ENCODE data around the gene BMX.

Gene BMX

GRCh38 chrX:15507005-15507404, 6.4 kb downstream of the BMX start:
- DNase-seq (ENCODE audit: low read depth), result no peak

GRCh38 chrX:15509845-15510244, 9.2 kb downstream of the BMX start:
- DNase-seq (ENCODE audit: low read depth), result no peak

- no peak for DNase-seq (ENCODE audit: low read depth)
Observed at GRCh38 chrX:15511563-15511962, 11.0 kb downstream of the BMX start.

- no peak for DNase-seq (ENCODE audit: low read depth)
Observed at GRCh38 chrX:15512401-15512965, 11.9 kb downstream of the BMX start.

DNA sequence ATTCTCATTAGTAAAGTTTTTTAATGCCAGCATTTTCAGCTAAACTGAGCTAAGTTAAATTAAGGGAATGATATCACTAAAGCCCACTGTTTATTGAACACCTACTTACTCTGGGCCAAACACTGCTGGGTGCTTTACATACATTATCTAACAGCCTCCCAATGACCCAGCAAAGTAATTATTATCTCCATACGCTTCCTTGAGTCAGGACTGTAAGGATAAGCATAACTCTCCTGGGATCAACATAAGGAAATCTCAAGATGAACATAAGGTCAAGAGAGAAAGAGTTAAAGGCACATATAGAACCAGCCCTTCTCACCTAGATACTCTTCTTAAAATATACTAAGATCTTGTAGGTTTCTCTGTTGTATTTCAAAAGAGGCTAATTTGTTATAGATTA, 13.7 kb downstream of the BMX start:
- no peak for DNase-seq (ENCODE audit: low read depth)

GRCh38 chrX:15515931-15516330, 15.3 kb downstream of the BMX start:
- DNase-seq (ENCODE audit: low read depth), result no peak

DNA sequence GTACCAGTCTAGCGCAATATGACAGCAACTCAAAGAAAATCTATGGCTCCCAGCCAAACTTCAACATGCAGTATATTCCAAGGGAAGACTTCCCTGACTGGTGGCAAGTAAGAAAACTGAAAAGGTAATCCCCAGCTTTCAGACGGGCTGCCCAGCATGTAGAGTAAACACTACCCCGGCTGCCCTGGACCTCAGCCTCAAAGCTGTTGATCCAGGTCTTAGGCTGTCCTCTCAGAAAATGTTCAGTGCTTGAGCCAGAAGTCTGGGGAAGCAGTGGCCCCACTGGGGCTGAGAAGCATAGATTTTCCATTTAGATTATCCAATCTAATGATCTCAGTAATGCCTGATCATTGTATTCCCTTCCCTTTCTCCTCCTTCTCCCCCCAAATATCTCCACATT, 21.9 kb downstream of the BMX start:
- DNase-seq (ENCODE audit: low read depth), result no peak

DNA sequence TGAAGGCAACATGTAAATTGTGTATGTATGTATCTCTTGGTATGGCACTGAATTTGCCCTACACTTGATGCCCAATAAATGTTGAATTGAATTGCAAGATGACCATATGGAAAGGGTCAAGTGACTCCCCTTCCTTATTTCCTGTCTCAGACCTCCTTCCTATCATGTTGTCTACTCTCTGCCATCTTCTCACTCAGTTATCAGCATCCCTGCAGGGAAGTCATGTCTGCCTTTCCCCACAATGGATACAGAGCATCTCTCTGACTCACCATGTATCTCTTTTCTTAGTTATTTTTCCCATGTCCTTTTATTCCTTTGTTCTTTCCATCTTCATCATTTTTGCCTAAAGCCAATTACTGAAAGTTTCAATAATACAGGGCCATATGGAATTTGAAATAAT, 22.5 kb downstream of the BMX start:
- no peak for DNase-seq (ENCODE audit: low read depth)

GRCh38 chrX:15524417-15524816, 23.8 kb downstream of the BMX start:
- no peak for DNase-seq (ENCODE audit: low read depth)

GRCh38 chrX:15525664-15526416, 25.2 kb downstream of the BMX start:
- DNase-seq (ENCODE audit: low read depth), result no peak

DNA sequence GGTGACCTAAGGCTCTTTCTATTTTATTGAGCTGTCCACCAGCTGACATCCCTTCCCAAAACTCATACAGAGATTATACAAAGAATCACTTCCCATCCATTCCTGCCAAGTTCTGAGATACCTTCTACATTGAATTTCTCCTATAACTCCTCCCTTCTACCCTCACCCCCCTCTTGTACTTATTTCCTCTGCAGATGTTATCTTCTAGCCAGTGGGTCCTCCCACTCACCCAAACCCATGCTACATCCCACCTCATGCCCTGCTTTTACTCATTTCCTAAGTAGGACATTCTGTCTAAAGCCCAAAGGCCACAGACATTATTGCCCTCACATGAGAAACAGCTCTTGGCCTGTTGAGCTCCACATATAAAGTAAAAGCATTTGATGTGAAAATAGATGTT, 28.6 kb downstream of the BMX start:
- DNase-seq (ENCODE audit: low read depth), result no peak

- no peak for DNase-seq (ENCODE audit: low read depth)
Observed at GRCh38 chrX:15530318-15530717, 29.7 kb downstream of the BMX start.

- DNase-seq (ENCODE audit: low read depth), result no peak
Observed at GRCh38 chrX:15546745-15547144, 46.1 kb downstream of the BMX start.

DNA sequence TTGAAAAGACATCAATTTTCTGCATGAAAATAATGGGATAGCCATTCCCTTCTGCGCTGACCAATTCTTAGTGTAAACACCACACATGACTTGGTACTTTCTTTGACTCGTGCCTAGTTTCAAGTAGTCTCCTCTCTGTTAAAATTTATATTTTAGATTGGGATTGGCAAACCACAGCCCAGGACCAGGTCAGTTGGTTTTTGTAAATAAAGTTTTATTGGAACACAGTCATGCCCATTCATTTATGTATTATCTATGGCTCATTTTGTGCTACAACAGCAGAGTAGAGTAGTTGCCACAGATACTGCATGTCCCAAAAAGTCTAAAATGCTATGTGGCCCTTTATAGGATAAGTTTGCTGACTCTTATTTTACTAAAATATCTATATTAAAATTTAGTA, 46.7 kb downstream of the BMX start:
- DNase-seq (ENCODE audit: low read depth), result no peak

DNA sequence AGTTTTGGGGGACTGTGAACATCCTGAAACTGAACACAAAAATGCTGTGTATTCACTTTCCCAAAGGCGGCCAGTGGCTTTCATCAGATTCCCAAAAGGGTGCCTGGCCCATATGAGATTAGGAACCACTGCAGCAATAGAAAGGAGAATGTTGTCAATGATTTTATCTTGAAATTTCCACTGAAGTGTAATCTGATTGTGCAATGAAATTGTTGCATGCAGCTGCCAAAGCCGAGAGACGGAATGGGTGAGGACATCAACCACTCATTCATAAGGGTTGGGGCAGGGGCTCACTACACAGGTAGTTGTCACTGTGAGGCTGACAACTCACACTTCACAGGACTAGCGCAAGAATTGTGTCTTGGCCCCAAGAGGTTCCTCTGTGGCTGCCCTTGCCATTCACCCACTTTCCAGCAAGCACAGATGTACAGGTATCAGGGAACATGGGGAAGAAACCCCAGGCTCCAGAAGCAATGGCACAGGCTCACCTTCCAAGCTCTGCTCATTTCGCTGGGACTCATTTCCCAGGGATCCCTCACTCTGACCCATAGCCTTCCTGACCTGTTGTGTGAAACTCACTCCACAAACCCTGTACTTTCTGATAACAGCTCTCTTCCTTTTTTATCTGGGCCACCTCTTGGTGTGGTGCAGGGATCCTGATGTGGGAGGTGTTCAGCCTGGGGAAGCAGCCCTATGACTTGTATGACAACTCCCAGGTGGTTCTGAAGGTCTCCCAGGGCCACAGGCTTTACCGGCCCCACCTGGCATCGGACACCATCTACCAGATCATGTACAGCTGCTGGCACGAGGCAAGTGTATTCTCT, 48.8 kb downstream of the BMX start:
- no peak for DNase-seq (ENCODE audit: low read depth)

DNA sequence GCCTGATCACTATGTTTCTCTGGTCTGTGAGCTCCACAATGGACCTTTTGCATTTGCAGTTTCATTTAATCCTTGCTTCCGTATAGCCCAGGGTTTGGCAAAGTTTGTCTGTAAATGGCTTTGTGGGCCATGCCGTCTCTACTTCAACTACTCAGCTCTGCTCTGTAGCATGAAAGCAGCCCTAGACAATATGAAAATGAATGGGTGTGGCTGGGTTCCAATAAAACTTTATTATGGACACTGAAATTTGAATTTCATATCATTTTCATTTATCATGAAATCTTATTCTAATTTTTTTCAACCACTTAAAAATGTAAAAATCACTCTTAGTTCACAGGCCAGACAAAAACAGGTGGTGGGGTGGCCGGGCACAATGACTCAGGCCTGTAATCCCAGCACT, 58.6 kb downstream of the BMX start:
- no peak for DNase-seq (ENCODE audit: low read depth)

DNA sequence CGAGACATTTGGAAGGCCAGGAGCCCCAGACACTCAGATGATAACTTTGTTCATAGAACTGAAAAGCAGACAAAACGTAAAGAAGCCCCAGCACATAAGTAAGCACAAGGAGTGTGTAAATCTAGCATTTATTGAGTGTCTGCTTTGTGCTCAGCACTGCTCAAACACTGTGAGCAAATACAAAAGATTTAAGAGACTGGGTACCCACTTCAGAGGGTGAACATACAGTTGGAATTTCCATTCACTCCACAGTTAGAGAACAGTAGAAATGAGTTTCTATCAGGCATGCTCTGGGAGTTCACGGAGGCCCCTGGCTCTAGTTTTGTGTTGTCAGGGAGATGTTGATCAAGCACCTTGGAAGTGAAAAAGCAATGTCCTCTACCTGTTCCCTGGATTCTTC, 60.3 kb downstream of the BMX start:
- no peak for DNase-seq (ENCODE audit: low read depth)

GRCh38 chrX:15563056-15563455, 62.4 kb downstream of the BMX start:
- DNase-seq (ENCODE audit: low read depth), result no peak

DNA sequence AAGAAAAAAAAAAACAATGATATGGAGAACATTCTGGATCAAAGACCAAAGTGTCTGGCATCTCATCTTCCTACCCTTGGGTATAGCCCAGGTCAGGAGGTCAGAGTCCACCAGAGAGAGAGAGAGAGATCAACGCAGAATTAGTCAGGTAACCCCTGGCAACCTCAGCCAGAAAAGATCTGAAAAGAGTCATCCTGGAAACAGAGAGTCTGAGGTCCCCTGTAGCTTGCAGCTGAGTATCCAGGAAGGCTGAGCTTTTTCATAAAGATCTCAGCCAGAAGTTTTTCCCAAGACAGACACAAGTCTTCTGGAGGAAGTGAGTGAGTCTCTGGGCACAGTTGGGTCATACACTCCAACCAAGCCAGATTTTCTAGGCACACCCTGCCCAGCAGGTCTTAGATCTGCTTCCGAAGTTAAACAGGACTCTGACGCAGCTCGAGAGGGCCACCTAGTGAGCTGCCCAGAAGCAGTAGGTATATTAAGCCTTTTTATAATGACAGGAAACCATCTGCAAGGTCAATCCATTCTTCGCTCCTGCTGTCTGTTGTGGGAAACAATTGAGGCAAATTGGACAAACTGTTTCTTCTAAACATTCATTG, 64.5 kb downstream of the BMX start:
- DNase-seq (ENCODE audit: low read depth), result no peak

DNA sequence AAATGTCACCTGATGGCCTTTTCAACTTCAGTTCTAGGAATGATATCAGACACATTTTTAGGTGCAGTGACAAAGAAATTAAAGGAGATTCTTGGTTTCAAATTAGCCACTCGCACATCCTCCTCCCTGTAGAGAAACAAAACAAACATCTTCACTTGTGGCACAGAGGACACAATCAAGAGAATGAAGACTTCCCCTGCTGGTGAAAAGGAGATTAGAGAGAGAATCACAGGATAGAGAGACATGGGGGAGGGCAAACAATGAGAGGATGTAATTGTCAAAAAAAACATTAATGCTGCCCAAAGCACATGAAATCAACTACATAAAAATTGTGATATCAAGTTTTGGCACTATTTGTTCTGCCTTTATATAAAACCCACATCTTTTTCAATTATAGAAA, 65.6 kb downstream of the BMX start:
- no peak for DNase-seq (ENCODE audit: low read depth)

GRCh38 chrX:15567267-15567666, 66.7 kb downstream of the BMX start:
- DNase-seq (ENCODE audit: low read depth), result no peak

DNA sequence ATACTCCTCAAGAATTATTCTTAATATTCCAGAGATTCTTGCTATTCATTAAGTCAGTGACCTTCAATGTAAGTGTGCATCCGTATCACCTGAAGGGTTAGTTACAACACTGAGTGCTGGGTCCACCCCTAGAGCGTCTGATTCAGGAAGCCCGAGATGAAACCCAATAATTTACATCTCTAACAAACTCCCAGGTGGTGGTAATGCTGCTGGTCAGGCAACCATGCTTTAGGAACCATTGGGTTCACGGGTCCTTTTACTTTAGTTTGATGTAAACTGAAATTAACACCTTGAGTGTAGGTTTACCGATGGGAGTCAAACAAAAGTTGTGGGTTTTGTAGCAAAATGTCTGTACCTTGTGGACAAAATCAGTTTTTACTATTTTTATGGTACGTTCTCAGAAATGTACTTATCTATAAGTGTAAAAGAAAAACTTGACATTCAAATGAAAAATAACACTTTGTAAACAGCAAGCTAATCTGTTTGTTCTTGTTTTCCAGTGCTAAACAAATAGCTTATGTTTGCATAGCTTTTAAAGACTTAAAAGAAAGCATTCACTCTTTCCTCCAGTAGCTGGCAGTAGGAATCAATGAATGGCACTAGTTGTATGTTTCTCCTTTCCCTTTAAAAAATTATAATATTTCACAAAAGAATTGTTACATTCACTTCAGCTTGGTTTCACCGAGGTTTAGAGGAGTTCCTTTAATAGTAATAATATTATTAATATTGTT, 67.4 kb downstream of the BMX start:
- DNase-seq (ENCODE audit: low read depth), result no peak

Measured in activated T-cell treated with anti-CD3 and anti-CD28 coated beads for 24 hours (primary cell).